Astrocyte (in vitro differentiated cells and primary cell): ENCODE data around the gene B4GALT7. TPM values are rescaled to one million over a fixed set of nuclear protein-coding genes. Genes with fewer than 3 reads are reported as not detected.
"Not testable (repeated sequence)": the region's sequence is repeated elsewhere in the genome, so short reads cannot be mapped to it uniquely, and the experiment has no call there.

ENCODE experiments used
- DNase-seq: peaks from one replicate; pipeline ENCODE4 v3.0.0-alpha.2; 2010; ENCODE audit warnings: low read depth
- FAIRE-seq: peaks from 2 replicates; lab custom pipeline; 2011; peaks lifted over from hg19 to GRCh38; lab: Jason Lieb, UNC
- H2AFZ ChIP-seq: 2 replicates; pipeline ENCODE4 v1.6.0; 2012; ENCODE audit warnings: low read depth, low read length, inconsistent platforms
- H3K27ac ChIP-seq: 2 replicates; pipeline ENCODE4 v1.5.1; 2011; ENCODE audit warnings: low read depth, low read length, inconsistent platforms
- H3K27me3 ChIP-seq: 2 replicates; pipeline ENCODE4 v1.6.0; 2011; ENCODE audit warnings: low read length, inconsistent platforms; ENCODE audit not compliant: insufficient read depth
- H3K36me3 ChIP-seq: 2 replicates; pipeline ENCODE4 v1.5.1; 2011; ENCODE audit warnings: low read length, inconsistent platforms; ENCODE audit not compliant: insufficient read depth
- H3K4me1 ChIP-seq: 2 replicates; pipeline ENCODE4 v1.5.1; 2011; ENCODE audit warnings: low read length, inconsistent platforms; ENCODE audit not compliant: insufficient read depth
- H3K4me2 ChIP-seq: 2 replicates; pipeline ENCODE4 v1.6.0; 2012; ENCODE audit warnings: low read length, inconsistent platforms
- H3K4me3 ChIP-seq: 2 replicates; pipeline ENCODE4 v1.5.1; 2011; ENCODE audit warnings: low read depth, mild to moderate bottlenecking, low read length, inconsistent platforms; ENCODE audit not compliant: insufficient read depth
- H3K79me2 ChIP-seq: 2 replicates; pipeline ENCODE4 v1.6.0; 2012; ENCODE audit warnings: mild to moderate bottlenecking, low read length, inconsistent platforms; ENCODE audit not compliant: insufficient read depth
- H3K9ac ChIP-seq: 2 replicates; pipeline ENCODE4 v1.6.0; 2012; ENCODE audit warnings: mild to moderate bottlenecking, low read length, inconsistent platforms
- H3K9me3 ChIP-seq: 2 replicates; pipeline ENCODE4 v1.5.1; 2012; ENCODE audit warnings: low read depth, mild to moderate bottlenecking, low read length, inconsistent platforms; ENCODE audit not compliant: insufficient read depth
- H4K20me1 ChIP-seq: 2 replicates; pipeline ENCODE4 v1.6.0; 2012; ENCODE audit warnings: low read length, inconsistent platforms; ENCODE audit not compliant: insufficient read depth
- H3K27ac Mint-ChIP-seq: one replicate; pipeline ENCODE4 v1.8.0; 2021; ENCODE audit warnings: mild to moderate bottlenecking, mixed read lengths; ENCODE audit not compliant: unreplicated experiment
- H3K27me3 Mint-ChIP-seq: one replicate; pipeline ENCODE4 v1.8.0; 2021; ENCODE audit warnings: low read depth, mixed read lengths; ENCODE audit not compliant: unreplicated experiment
- H3K36me3 Mint-ChIP-seq: one replicate; pipeline ENCODE4 v1.8.0; 2021; ENCODE audit warnings: low read depth, mixed read lengths; ENCODE audit not compliant: unreplicated experiment
- H3K4me1 Mint-ChIP-seq: one replicate; pipeline ENCODE4 v1.8.0; 2021; ENCODE audit warnings: low read depth, mixed read lengths; ENCODE audit not compliant: unreplicated experiment
- H3K4me3 Mint-ChIP-seq: one replicate; pipeline ENCODE4 v1.8.0; 2021; ENCODE audit warnings: mild to moderate bottlenecking, moderate library complexity, mixed read lengths; ENCODE audit not compliant: unreplicated experiment
- H3K9me3 Mint-ChIP-seq: one replicate; pipeline ENCODE4 v1.8.0; 2021; ENCODE audit warnings: mild to moderate bottlenecking, mixed read lengths; ENCODE audit not compliant: unreplicated experiment
- total RNA-seq: library from RNA; stranded (reverse); gene quantifications from 2 replicates; pipeline ENCODE4 v1.2.1, GENCODE V29; 2021

B4GALT7 gene
- total RNA-seq, 1 donor from 2014 or later = 35.0 TPM

DNA sequence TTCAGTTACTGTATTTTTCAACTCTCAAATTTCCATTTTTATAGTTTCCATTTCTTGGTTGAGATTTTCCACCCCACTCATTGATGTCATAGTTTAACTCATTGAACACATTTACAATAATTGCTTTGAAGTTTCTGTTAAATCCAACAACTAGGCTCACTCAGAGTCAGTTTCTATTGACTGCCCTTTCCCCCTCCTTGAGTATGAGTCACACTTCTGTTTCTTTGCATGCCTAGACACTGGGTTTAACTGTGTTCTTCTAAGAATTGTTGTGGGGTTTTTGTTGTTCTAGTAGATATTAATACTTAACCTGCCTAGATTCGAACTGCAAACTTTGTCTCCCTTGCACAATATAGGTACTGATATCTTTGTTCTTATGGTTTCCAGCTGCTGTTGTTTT, 45.5 kb downstream of the B4GALT7 start:
- FAIRE-seq = not testable (repeated sequence)

DNA sequence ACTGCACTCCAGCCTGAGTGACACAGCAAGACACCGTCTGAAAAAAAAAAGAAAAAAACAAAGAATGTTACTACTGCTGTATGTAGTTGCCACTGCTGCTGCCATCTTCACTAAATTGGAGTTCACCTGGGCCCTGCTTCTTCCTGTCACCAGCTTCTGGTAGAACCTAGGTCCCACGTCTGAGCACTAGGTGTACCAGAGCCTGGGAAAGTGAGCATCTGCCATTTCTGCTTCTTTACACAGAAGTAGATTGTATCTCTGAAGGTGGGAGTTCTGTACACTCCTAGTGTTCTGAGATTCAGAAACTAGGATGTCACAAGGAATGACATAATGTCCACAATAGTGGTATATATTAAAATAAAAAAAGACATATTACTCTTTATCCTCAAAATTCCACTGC, 51.3 kb downstream of the B4GALT7 start:
- not testable (repeated sequence) for H3K27me3 ChIP-seq, H3K4me3 Mint-ChIP-seq, H3K27ac Mint-ChIP-seq, H3K4me1 Mint-ChIP-seq, H2AFZ ChIP-seq, DNase-seq, H3K36me3 Mint-ChIP-seq, H3K36me3 ChIP-seq, H3K27ac ChIP-seq, H3K4me3 ChIP-seq, H3K9ac ChIP-seq, H3K27me3 Mint-ChIP-seq, H3K9me3 ChIP-seq, H3K9me3 Mint-ChIP-seq, FAIRE-seq, H3K4me2 ChIP-seq, H3K79me2 ChIP-seq, H3K4me1 ChIP-seq, H4K20me1 ChIP-seq

More for the DNA sequence above, 45.5 kb downstream of the B4GALT7 start:
- not testable (repeated sequence) for H3K27me3 ChIP-seq, H3K27me3 Mint-ChIP-seq, H3K4me3 Mint-ChIP-seq, H3K79me2 ChIP-seq, H3K36me3 Mint-ChIP-seq, H3K9me3 ChIP-seq, H4K20me1 ChIP-seq, H3K27ac Mint-ChIP-seq, H3K27ac ChIP-seq, H3K4me2 ChIP-seq, H3K4me1 ChIP-seq, H2AFZ ChIP-seq, H3K9me3 Mint-ChIP-seq, H3K36me3 ChIP-seq, H3K4me3 ChIP-seq, H3K4me1 Mint-ChIP-seq, DNase-seq, H3K9ac ChIP-seq

DNA sequence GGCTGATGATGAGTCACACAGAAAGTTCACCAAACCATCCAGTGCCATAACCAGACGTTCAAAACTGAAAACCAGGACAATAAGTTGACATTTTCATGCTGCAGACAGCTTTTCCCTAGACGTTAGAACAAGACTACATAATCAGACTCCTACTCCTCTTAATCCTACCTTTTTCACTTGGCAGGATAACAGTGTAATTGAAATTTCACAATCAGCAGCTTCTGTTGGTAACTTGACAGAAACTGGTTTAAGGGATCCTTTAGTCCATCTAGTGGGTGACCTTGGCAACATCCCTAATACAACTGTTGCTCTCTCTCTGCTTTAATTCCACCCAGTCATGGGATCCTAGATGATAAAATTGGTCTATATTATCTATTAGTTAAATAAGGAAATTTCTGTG, 57.9 kb downstream of the B4GALT7 start:
- not testable (repeated sequence) for H3K27me3 Mint-ChIP-seq, H3K27ac ChIP-seq, H3K79me2 ChIP-seq, H3K4me3 ChIP-seq, H3K9me3 ChIP-seq, H3K36me3 Mint-ChIP-seq, H3K4me2 ChIP-seq, FAIRE-seq, DNase-seq, H4K20me1 ChIP-seq, H3K4me3 Mint-ChIP-seq, H3K36me3 ChIP-seq, H3K4me1 ChIP-seq, H3K9ac ChIP-seq, H2AFZ ChIP-seq, H3K27ac Mint-ChIP-seq, H3K9me3 Mint-ChIP-seq, H3K4me1 Mint-ChIP-seq, H3K27me3 ChIP-seq

DNA sequence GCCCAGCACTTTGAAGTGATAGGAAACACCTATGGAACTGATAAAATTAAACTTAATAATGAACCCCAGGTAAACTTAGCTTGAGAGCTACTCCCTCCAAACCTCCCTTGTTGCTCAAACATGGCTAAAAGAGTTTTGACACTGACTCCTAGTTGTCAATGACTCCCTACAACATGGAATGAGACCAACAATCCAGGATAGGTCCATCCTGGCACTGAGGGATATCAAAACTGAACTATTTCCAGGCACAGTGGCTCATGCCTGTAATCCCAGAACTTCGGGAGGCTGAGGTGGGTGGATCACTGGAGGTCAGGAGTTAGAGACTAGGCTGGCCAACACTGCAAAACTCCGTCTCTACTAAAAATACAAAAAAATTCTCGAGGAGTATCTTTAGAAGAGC, 58.6 kb downstream of the B4GALT7 start:
- not testable (repeated sequence) for H2AFZ ChIP-seq, H3K79me2 ChIP-seq, H3K27ac Mint-ChIP-seq, H3K9me3 ChIP-seq, H3K9me3 Mint-ChIP-seq, H3K4me2 ChIP-seq, H3K9ac ChIP-seq, H3K4me1 ChIP-seq, H4K20me1 ChIP-seq, H3K27me3 Mint-ChIP-seq, H3K4me3 Mint-ChIP-seq, FAIRE-seq, H3K4me3 ChIP-seq, H3K36me3 ChIP-seq, DNase-seq, H3K4me1 Mint-ChIP-seq, H3K36me3 Mint-ChIP-seq, H3K27me3 ChIP-seq, H3K27ac ChIP-seq

Other genes starting within 250 kb of the B4GALT7 start
- 103 and 106 TPM in 2 replicates for gene LMAN2, start 248.5 kb upstream of the B4GALT7 start, total RNA-seq
- 7.8 and 11.3 TPM in 2 replicates for gene RGS14, start 242.2 kb upstream of the B4GALT7 start, total RNA-seq
- gene SLC34A1, start 215.7 kb upstream of the B4GALT7 start, total RNA-seq = not detected in 2 replicates
- not detected in 2 replicates for gene PFN3, start 199.5 kb upstream of the B4GALT7 start, total RNA-seq
- 2.8 and 3.0 TPM in 2 replicates for gene F12, start 190.6 kb upstream of the B4GALT7 start, total RNA-seq
- 19.7 and 25.9 TPM in 2 replicates for gene GRK6, start 173.5 kb upstream of the B4GALT7 start, total RNA-seq
- 9.9 TPM in 2 replicates for gene PRR7, start 153.3 kb upstream of the B4GALT7 start, total RNA-seq
- 350 and 371 TPM in 2 replicates for gene DBN1, start 126.5 kb upstream of the B4GALT7 start, total RNA-seq
- gene PDLIM7, start 102.5 kb upstream of the B4GALT7 start, total RNA-seq = 590 and 591 TPM in 2 replicates
- 15.6 and 16.3 TPM in 2 replicates for gene DOK3, start 90.3 kb upstream of the B4GALT7 start, total RNA-seq
- gene DDX41, start 83.2 kb upstream of the B4GALT7 start, total RNA-seq = 92.5 and 99.5 TPM in 2 replicates
- gene FAM193B, start 45.6 kb upstream of the B4GALT7 start, total RNA-seq = 47.8 and 48.3 TPM in 2 replicates
- gene TMED9, start 7.9 kb upstream of the B4GALT7 start, total RNA-seq = 372 and 402 TPM in 2 replicates
- not detected in 2 replicates for gene FAM153A, start 182.8 kb downstream of the B4GALT7 start, total RNA-seq